Stimulated activated CD8-positive, alpha-beta memory T cell treated with anti-CD3 and anti-CD28 coated beads, Interleukin-12 subunit alpha, Interleukin-12 subunit beta, amount 100 ng/mL, for 24 hours (primary cell): ENCODE results near the gene AKAP13.
"Not testable (repeated sequence)": the region's sequence is repeated elsewhere in the genome, so short reads cannot be mapped to it uniquely, and the experiment has no call there.

ENCODE experiments used
- DNase-seq: peaks from one replicate; pipeline ENCODE4 v3.0.0-alpha.2; 2020; ENCODE audit errors: extremely low read depth

Gene AKAP13

GRCh38 chr15:85380217-85380811, at the start of gene AKAP13:
Gene AKAP13 (plus strand): TSS chr15:85380603. CDS start chr15:85485721, 105,118 bp downstream.
- DNase-seq = peak; percentile 87

GRCh38 chr15:85330901-85331588, 49.4 kb upstream of the AKAP13 start:
- DNase-seq = peak; percentile 42

DNA sequence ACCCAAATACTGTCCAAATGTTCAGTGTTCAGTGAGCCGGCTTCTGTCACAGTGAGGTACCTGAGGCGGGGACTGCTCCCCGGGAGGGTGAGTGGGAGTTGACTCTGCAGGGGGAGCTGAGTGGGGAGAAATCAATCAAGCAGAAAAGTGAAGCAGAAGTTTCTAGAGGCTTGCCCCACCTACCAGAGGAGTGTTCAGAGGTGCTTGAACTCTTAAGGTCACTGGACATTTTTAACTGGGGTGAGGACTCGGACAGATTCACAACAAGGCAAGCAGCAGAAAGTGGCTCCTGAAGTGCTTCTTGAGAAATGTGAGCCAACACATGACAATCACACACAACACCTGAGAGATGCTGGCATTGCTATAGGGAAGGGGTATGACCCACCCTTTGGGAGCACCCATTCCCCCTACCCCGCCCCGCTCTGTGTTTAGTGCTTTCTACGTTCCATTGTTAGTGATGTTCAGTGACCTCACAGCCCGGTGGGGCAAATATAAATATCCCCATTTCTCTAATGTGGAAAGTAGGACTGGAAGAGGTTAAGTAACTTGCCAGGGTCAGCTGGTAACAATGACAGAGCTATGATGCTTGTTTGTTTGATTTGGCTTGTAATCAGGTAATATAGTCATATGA, 48.6 kb upstream of the AKAP13 start:
- no peak for DNase-seq

- no peak for DNase-seq
Measured at GRCh38 chr15:85333132-85333831, 47.1 kb upstream of the AKAP13 start.

DNA sequence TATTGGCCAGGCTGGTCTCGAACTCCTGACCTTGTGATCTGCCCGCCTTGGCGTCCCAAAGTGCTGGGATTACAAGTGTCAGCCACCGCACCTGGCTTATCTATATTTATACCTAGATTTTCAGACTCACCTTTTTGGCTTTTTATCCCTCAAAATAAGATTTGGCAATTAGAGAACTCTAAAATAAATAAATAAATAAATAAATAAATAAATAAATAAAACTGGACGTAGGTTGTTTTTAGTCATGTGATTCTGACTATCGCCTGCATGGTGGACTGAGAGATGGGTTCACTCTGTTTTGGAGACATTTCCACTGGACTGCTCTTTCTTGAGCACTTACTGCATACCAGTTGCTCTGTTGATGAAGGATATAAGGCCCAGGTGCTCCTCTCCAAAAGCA, 46.2 kb upstream of the AKAP13 start:
- DNase-seq = no peak

- no peak for DNase-seq
Measured at GRCh38 chr15:85335193-85335942, 45.0 kb upstream of the AKAP13 start.

GRCh38 chr15:85336880-85337279, 43.5 kb upstream of the AKAP13 start:
- DNase-seq = no peak

DNA sequence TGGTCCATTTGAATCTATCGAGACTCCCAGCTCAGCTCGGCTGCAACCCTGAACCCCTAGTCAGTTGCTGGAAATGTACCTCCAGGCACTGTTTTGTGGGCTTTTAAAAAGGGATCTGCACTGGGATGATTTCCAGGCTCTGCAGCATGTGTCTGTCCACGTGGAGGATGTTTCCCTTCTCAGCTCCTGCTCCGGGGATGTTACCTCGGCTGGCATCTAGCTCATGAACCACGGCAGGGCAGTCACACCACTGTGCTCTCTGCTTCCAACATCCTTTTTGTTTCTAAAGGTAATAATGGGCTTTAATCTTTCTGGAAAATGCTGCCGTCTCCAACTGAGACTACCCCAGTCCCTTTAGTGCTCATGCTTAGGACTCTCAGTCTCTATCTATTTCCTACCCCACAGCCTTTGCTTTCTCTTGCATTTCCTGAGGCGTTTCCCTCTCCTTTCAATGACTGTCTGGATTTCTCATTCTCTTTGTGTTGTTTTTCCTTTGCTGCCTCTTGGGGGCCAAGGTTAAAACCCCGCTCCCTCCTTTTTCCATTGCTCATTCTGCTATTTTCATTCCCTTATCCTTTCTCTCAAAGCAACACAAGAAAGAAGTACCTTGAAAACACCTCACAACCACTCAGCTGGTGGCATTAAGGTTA, 42.9 kb upstream of the AKAP13 start:
- DNase-seq = no peak

DNA sequence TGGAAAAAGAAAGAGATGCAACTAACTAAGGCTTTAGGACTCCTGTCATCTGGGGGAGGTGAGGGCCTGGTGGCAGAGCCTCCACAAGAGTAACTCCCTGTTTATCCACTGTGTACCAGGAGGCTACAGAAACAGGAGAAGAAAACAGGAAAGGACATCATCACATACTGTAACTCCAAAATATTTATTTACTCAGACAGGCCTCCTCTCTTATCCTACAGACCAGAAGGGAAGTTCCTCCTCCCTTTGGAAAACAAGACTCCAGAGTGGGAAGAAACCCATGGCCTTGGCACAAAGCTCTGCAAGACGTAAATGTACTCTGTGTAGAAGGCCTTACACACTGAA, 40.1 kb upstream of the AKAP13 start:
- no peak for DNase-seq

- no peak for DNase-seq
Measured at GRCh38 chr15:85340852-85341251, 39.6 kb upstream of the AKAP13 start.

GRCh38 chr15:85342163-85342562, 38.2 kb upstream of the AKAP13 start:
- DNase-seq = not testable (repeated sequence)

GRCh38 chr15:85343443-85343842, 37.0 kb upstream of the AKAP13 start:
- not testable (repeated sequence) for DNase-seq

GRCh38 chr15:85344241-85344640, 36.2 kb upstream of the AKAP13 start:
- DNase-seq = not testable (repeated sequence)

DNA sequence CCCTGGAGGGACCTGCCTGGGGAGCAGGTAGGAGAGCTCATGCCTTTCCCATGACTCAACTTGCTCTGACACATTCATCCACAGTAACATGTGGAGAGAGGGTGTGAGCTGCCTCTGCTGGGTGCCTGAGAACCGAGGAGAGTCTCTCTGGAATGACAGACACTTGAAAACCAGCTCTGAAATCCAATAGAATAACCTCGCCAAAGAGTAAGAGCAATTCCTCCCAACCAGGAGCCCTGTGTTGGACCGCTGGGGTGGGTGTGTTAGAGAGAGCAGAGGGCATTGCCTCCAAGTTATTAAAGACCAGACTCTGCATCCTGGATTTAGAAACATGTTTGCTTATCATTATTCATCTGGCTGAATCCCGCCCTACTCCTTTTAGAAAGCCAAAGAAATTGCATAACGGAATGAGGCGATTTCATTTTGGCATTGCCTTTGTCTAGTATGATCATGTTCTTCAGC, 35.7 kb upstream of the AKAP13 start:
- DNase-seq = not testable (repeated sequence)

DNA sequence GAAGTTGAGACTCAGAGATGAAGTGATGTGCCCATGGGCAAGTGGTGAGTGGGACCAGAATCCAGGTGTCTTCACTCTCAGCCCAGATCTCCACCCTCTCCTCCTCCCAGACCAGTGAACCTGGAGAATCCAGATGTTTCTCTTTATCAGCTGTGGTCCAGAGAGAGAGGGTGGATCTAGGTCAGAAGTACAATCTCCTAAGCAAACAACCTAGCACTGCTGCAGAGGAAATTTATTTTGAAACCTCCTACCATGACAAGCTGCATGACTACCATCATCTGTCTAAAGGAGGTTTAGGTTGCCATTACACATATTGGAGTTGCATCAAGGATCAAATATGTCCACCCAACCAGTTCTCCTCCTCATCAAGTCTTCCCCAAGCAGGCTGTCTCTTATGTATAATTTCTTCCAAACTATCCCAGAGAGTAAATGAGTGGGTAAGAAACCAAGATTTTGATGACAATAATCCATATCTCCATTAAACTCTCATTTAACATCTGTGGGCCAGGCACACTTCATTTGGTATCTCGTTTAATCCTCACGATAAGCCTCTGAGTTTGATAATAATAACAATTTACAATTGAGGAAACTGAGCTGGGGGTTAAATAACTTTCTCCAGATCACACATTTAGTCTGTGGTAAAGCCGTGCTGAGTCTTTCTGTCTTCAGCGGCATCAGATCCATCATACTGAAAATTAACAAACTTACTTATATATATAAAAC, 35.0 kb upstream of the AKAP13 start:
- DNase-seq = not testable (repeated sequence)

DNA sequence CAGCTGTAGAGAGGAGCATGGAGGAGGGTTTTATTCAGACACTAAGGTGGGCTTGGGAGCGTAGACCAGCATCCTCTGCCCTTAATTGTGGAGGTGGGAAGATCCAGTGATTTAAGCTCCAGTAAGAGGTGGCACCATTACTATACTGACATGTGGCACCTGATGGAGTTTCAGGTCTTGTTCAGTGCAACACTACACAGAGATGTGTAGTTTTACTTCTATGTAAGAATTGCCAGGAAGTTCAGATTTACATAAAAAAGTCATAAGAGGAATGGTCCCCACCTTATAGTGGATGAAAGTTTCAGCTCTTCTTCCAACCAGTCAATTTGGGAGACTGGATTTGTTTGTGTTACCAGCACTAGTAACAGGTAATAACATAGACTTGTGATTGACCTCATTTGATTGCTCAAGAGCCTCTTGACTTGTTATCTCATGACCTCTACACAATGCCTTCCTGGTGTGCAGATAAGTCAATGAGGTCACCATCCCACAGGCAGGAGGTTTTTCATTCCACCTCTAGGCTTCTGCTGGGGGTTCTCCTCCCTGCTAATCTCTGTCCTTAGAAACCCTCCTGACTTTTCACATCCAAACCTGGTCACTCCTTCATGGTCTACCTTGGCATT, 33.8 kb upstream of the AKAP13 start:
- not testable (repeated sequence) for DNase-seq

- DNase-seq = not testable (repeated sequence)
Measured at GRCh38 chr15:85347264-85348047, 32.9 kb upstream of the AKAP13 start.

- not testable (repeated sequence) for DNase-seq
Measured at GRCh38 chr15:85348048-85348766, 32.2 kb upstream of the AKAP13 start.

DNA sequence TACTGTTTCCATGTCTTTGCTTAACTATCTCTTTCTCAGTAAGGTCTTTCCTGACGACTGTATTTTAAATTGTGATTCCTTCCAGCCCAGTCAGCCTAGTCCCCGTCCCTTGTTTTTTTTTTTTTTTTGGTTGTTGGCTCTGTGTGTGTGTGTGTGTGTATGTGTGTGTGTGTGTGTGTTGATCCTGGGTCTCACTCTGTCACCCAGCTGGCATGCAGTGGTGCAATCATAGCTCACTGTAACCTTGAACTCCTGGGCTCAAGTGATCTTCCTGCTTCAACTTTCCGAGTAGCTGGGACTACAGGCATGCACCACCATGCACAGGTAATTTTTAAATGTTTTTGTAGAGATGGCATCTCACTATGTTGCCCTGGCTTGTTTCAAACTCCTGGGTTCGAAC, 31.3 kb upstream of the AKAP13 start:
- DNase-seq = not testable (repeated sequence)
